ENCODE measurements around the gene MIOX. TPM values are rescaled to one million over a fixed set of nuclear protein-coding genes. Genes with fewer than 3 reads are reported as not detected.
A peak's percentile ranks its signal among the peaks of the same experiment; 100 is the strongest.

MIOX gene
- total and polyA plus RNA-seq, 3 donors from 2014 or later, result 0.24 to 0.25 TPM; not detected in 1

DNA sequence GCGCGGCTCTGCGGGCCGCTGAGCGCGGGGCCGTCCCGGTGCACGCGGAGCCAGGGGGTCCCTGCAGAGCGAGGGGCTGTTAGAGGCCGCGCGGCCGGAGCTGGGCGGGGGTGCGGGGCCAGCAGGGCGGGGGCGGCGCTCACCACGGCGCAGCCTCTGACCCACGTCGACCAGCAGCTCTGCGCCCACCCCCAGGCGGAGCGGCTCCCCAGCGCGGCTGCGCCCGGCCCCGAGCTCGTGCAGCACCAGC is 39.1 kb downstream of the MIOX start:
- TF ChIP-seq POLR2A (IDR thresholded peaks at IDR 0.05), result no peak
- TF ChIP-seq, protein P1, sequence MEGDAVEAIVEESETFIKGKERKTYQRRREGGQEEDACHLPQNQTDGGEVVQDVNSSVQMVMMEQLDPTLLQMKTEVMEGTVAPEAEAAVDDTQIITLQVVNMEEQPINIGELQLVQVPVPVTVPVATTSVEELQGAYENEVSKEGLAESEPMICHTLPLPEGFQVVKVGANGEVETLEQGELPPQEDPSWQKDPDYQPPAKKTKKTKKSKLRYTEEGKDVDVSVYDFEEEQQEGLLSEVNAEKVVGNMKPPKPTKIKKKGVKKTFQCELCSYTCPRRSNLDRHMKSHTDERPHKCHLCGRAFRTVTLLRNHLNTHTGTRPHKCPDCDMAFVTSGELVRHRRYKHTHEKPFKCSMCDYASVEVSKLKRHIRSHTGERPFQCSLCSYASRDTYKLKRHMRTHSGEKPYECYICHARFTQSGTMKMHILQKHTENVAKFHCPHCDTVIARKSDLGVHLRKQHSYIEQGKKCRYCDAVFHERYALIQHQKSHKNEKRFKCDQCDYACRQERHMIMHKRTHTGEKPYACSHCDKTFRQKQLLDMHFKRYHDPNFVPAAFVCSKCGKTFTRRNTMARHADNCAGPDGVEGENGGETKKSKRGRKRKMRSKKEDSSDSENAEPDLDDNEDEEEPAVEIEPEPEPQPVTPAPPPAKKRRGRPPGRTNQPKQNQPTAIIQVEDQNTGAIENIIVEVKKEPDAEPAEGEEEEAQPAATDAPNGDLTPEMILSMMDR (IDR thresholded peaks at IDR 0.05), result no peak
- WGBS, 2 donors, result no CpG with 5 or more reads among the region's 33 CpGs
- no peaks in the 10 kb centered on the region for H3K27me3 ChIP-seq
- H3K4me1 ChIP-seq, result peaks cover 24% of the 10 kb centered on the region
- H3K4me3 ChIP-seq, result peak overlapping the region; percentile 73 to 81
- no peak for DNase-seq
- H3K9me3 ChIP-seq, result no peaks in the 10 kb centered on the region
- peak overlapping the region; percentile 62 to 87 for H3K27ac ChIP-seq
- no peaks in the 10 kb centered on the region for H3K36me3 ChIP-seq (ENCODE audit: low read depth, missing control alignments)
- intact Hi-C loops (cut with DNase I; ENCODE audit: low total_unique reads), result no loop called here

DNA sequence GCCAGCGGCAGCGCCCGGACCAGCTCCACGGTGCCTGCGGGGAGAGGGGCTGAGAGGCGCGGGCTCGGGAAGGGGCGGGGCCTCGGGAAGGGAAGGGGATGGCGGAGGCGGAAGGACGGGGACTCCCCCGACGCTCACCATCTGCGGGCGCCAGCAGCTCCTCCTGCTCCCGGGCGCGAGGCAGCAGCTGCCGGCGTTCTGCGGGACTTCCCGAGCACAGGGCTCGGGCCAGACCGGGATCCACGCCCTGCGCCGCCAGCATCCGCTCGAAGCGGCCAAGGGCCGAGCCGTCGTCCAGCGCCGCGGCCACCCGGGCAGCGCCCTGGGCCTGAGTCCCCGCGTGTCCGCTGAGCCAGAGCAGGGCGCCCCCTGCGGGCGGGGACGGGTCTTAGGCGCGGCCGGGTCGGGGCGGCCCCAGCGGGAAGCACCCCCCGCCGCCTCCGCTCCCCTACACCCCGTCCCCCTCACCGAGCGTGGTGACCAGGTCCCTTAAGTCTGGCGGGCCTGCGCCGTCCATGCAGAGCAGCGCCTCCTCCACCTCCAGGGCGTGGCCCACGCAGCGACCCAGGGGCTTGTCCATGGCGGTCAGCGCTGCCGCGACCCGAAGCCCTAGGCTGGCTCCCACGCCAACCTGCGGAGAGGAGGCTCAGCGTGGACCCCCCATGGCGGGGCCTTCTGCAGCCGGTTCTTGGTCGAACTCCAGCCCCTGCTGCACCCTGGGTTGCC is 39.6 kb downstream of the MIOX start:
- H3K4me1 ChIP-seq, result peaks cover 25% of the 10 kb centered on the region
- 4 to 16% methylated on average over 6 to 44 of the region's 77 CpGs for WGBS, 2 donors
- intact Hi-C loops (cut with DNase I; ENCODE audit: low total_unique reads), result no loop called here

DNA sequence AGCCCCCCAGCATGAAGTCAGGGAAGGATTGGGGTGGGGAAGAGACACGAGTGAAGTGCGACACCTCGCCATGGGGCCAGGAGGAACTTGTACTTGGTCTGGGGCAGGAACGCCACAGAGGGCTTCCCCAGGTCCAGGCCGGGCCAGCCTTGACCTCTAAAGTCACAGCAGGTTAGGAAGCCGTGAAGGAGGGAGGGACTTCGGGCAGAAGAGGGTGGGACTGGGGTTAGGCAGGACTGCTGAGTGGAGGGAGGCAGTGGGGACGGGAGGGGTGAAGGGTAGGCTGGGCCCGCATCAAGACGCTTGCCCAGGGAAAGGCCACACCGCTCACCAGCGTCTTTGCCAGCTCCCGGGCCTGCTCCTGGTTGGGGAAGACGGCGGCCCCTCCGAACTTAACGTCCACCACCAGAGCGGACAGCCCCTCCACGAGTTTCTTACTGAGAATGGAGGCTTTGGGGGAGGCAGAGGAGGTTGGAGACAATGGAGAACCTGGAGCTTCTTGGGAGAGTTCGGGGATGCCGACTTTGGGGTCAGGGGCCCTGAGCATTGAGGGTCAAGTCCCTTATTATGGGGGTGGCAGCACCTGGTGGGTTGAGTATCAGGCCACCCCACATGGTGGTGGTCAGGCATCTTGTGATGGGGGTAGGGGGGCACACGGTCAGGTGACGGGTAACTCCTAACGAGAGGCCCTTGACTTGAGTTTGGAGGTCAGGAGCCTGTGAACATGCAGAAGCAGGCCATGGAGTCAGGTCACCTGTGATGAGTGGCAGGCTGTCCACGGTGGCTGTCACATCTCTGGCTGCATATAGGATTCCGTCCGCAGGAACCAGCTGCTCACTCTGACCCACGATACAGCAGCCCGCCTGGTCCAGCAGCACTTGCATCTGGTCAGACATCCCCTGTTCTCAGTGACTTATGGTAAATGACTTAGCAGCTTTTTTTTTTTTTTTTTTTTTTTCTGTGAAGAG is 40.5 kb downstream of the MIOX start:
- DNase-seq, result no peak
- H3K9me3 ChIP-seq, result no peaks in the 10 kb centered on the region
- H3K36me3 ChIP-seq (ENCODE audit: low read depth, missing control alignments), result no peaks in the 10 kb centered on the region
- WGBS, 2 donors, result 36 to 53% methylated on average over 27 to 28 of the region's 29 CpGs
- peak overlapping the region in 1 of 2 donors; percentile 87 for H3K27ac ChIP-seq
- TF ChIP-seq, protein P1 (IDR thresholded peaks at IDR 0.05), result no peak
- no peak for TF ChIP-seq POLR2A (IDR thresholded peaks at IDR 0.05)
- peaks cover 29% of the 10 kb centered on the region for H3K4me1 ChIP-seq
- no peaks in the 10 kb centered on the region for H3K27me3 ChIP-seq
- H3K4me3 ChIP-seq, result peak overlapping the region; percentile 73 to 81
- intact Hi-C loops (cut with DNase I; ENCODE audit: low total_unique reads), result no loop called here

More for the DNA sequence above, 39.6 kb downstream of the MIOX start:
- H3K27ac ChIP-seq, result peak overlapping the region; percentile 62 to 87
- TF ChIP-seq POLR2A (IDR thresholded peaks at IDR 0.05), result no peak
- TF ChIP-seq, protein P1 (IDR thresholded peaks at IDR 0.05), result peak; percentile 23 to 68 (median 63)
- DNase-seq, result peak; percentile 70
- H3K4me3 ChIP-seq, result peak overlapping the region; percentile 73 to 81
- no peaks in the 10 kb centered on the region for H3K27me3 ChIP-seq
- no peaks in the 10 kb centered on the region for H3K36me3 ChIP-seq (ENCODE audit: low read depth, missing control alignments)
- no peaks in the 10 kb centered on the region for H3K9me3 ChIP-seq

DNA sequence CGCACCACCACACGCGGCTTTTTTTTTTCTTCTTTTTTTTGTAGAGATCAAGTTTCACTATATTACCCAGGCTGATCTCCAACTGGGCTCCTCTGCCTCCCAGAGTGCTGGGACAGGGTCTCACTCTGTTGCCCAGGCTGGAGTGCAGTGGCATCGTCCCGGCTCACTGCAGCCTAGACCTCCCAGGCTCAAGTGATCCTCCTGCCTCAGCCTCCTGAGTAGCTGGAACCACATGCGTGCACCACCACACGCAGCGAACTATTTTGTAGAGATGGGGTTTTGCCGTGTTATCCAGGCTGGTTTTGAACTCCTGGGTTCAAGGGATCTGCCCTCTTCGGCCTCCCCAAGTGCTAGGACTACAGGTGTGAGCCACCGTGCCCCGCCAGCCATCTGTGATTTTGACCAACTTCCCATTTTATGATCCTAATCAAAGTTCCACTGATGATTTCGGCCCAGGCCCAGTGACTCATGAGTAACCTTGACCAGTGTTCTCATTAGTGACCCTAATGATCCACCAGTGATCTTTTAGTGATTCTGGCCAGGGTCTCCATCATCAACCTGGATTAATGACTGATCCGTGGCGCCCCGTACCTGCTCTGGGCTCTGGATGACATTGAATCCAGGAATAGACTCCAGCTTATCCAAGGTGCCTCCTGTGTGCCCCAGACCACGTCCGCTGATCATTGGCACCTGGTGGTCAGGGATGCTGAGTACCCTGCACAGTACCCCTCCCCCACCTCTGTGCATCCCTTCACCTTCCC is 41.4 kb downstream of the MIOX start:
- 76 to 87% methylated on average over 16 to 17 of the region's 18 CpGs for WGBS, 2 donors
- Histone ChIP-seq H3K9me3 (no peaks in the 10 kb centered on the region), H3K4me3 (no peak overlapping the region), H3K27me3 (no peaks in the 10 kb centered on the region), H3K4me1 (peaks cover 31% of the 10 kb centered on the region), H3K27ac (no peak overlapping the region), H3K36me3 (ENCODE audit: low read depth, missing control alignments) (no peaks in the 10 kb centered on the region)
- TF ChIP-seq, protein P1 (IDR thresholded peaks at IDR 0.05), result no peak
- no peak for TF ChIP-seq POLR2A (IDR thresholded peaks at IDR 0.05)
- DNase-seq, result no peak
- intact Hi-C loops (cut with DNase I; ENCODE audit: low total_unique reads), result no loop called here
